GM23248 (cell line): ENCODE measurements around the gene CMTR1. TPM values are rescaled to one million over a fixed set of nuclear protein-coding genes. Genes with fewer than 3 reads are reported as not detected.

Source experiments
- DNase-seq: peaks from one replicate; pipeline ENCODE4 v3.0.0-alpha.2; 2015
- H2AFZ ChIP-seq: fragments of 200-600 bp; sonication (generic); 2 replicates; pipeline ENCODE4 v1.6.1; 2016; ENCODE audit warnings: antibody characterized with exemption
- H3F3A ChIP-seq: fragments of 200-600 bp; sonication (generic); 2 replicates; pipeline ENCODE4 v1.6.1; 2016; ENCODE audit warnings: mild to moderate bottlenecking, antibody characterized with exemption, mixed run types; ENCODE audit not compliant: insufficient read depth
- H3K27ac ChIP-seq: fragments of 200-600 bp; sonication (generic); 2 replicates; pipeline ENCODE4 v1.5.1; 2016; ENCODE audit warnings: mild to moderate bottlenecking
- H3K27me3 ChIP-seq: fragments of 200-600 bp; sonication (generic); replicated peaks from 2 replicates; pipeline ENCODE4 v1.6.1; 2016; ENCODE audit warnings: mild to moderate bottlenecking; ENCODE audit not compliant: insufficient read depth
- H3K36me3 ChIP-seq: fragments of 200-600 bp; sonication (generic); 2 replicates; pipeline ENCODE4 v1.6.1; 2016; ENCODE audit warnings: low read depth, mild to moderate bottlenecking
- H3K4me1 ChIP-seq: fragments of 200-600 bp; sonication (generic); 2 replicates; pipeline ENCODE4 v1.6.1; 2016; ENCODE audit warnings: mild to moderate bottlenecking; ENCODE audit not compliant: insufficient read depth
- H3K4me2 ChIP-seq: fragments of 200-600 bp; sonication (generic); one replicate; pipeline ENCODE4 v1.6.1; 2016; ENCODE audit warnings: mild to moderate bottlenecking; ENCODE audit not compliant: unreplicated experiment
- H3K4me3 ChIP-seq: fragments of 200-600 bp; sonication (generic); 2 replicates; pipeline ENCODE4 v1.5.1; 2016; ENCODE audit warnings: mild to moderate bottlenecking
- H3K79me2 ChIP-seq: fragments of 200-600 bp; sonication (generic); 2 replicates; pipeline ENCODE4 v1.6.1; 2016; ENCODE audit warnings: mild to moderate bottlenecking; ENCODE audit not compliant: insufficient read depth
- H3K9ac ChIP-seq: fragments of 200-600 bp; sonication (generic); 2 replicates; pipeline ENCODE4 v1.6.1; 2016; ENCODE audit warnings: mild to moderate bottlenecking
- H3K9me2 ChIP-seq: fragments of 200-600 bp; sonication (generic); 2 replicates; pipeline ENCODE4 v1.6.1; 2016; ENCODE audit warnings: mixed run types, mild to moderate bottlenecking, moderate library complexity; ENCODE audit not compliant: insufficient read depth
- H3K9me3 ChIP-seq: fragments of 200-600 bp; sonication (generic); one replicate; pipeline ENCODE4 v1.6.1; 2017; ENCODE audit warnings: low read depth
- H4K20me1 ChIP-seq: fragments of 200-600 bp; sonication (generic); 2 replicates; pipeline ENCODE4 v1.6.0; 2016; ENCODE audit not compliant: insufficient read depth
- EZH2 ChIP-seq: fragments of 200-600 bp; sonication (generic); IDR thresholded peaks from 2 replicates; pipeline ENCODE4 v1.6.1; 2018; ENCODE audit warnings: antibody characterized with exemption, mild to moderate bottlenecking; ENCODE audit not compliant: insufficient read depth, poor library complexity, severe bottlenecking
- EZH2phosphoT487 ChIP-seq: fragments of 200-600 bp; sonication (generic); IDR thresholded peaks from 2 replicates; pipeline ENCODE4 v1.6.1; 2018; ENCODE audit warnings: antibody characterized with exemption, moderate library complexity, mild to moderate bottlenecking, low read depth; ENCODE audit not compliant: insufficient read depth
- WGBS, 2 experiments: methylation state at CpG; one replicate each; pipeline ENCODE4 v1.1.6; 2015 to 2017; ENCODE audit warnings: low lambda C conversion rate in 2 of 2, low coverage in 1 of 2; ENCODE audit errors: missing lambda C conversion rate in 2 of 2; 5-methylcytosine and 5-hydroxymethylcytosine counted together
- in situ Hi-C: fragments of 300-500 bp; cut with MboI; formaldehyde crosslinking; loops from 2 replicates; pipeline ENCODE4 v1.15.0; 2020
- polyA plus RNA-seq: library from polyadenylated mRNA; unstranded; fragments of >200 nt; fragmentation: Nextera tagmentation; extraction: Ambion mirVana; gene quantifications from 2 replicates; pipeline ENCODE4 v1.2.1, GENCODE V29; 2016
- total RNA-seq: library from RNA; depleted of rRNA; stranded (reverse); fragments of >200 nt; shearing (Covaris generic); gene quantifications from 2 replicates; pipeline ENCODE4 v1.2.3, GENCODE V29; 2014

CMTR1 gene
- total and polyA plus RNA-seq, 2 experiments from 2014 or later = 16.1 to 46.3 TPM

DNA sequence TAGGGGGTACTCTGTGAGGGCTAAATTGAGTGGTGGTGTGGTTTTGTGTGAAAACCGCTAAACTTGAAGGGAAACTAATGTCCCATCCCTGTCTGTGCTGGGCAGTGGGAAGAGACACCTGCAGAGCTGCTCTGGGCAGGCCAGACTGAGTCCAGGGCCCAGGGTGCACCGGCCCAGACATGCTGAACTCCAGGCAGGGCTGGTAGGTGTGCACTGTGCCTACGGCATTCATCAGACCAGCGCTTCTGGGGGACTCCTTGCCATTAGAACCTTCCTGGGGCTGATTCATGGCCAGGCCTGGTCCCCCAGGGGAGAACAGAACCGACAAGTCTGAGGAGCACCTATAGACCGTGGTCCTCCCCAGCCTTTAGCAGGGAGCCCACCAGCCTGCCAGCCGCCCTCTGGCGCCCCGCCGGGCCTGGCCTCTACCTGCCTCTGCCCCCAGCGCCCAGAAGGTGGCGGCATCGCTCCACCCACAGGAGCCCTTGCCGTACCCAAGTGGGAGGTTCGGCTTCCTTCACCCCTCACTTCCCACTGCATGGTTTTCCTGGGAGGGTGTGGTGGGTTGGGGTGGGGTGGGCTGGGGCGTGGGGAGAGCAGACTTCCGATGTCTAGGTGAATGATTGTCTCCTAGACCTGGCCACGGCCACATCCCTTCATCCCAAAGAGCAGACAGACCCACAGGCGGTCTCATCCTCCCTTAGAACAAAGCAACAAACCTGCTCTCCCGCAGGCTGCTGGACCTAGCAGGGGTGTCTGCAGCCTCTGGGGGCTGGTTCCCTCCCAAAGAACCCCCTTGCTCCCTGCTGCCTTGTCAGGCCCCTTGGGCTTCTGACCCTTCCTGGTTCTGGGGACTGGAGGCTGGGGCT lies 51.1 kb downstream of the CMTR1 start:
- Histone ChIP-seq H3K79me2 (no peaks in the 10 kb centered on the region), H3F3A (no peaks in the 10 kb centered on the region), H3K27me3 (no peaks in the 10 kb centered on the region), H4K20me1 (no peaks in the 10 kb centered on the region), H3K36me3 (no peaks in the 10 kb centered on the region), H2AFZ (no peak overlapping the region), H3K9ac (no peak overlapping the region), H3K4me3 (no peak overlapping the region), H3K4me1 (no peaks in the 10 kb centered on the region), H3K9me2 (no peaks in the 10 kb centered on the region), H3K9me3 (no peaks in the 10 kb centered on the region), H3K4me2 (no peak overlapping the region), H3K27ac (no peak overlapping the region)
- TF ChIP-seq EZH2 = no peak
- TF ChIP-seq EZH2phosphoT487 = no peak
- WGBS, 2 experiments = 71 to 75% methylated on average over 17 to 20 of the region's 20 CpGs
- in situ Hi-C loops = no loop called here
- DNase-seq = peak; percentile 61

- 97 to 99% methylated on average over 5 to 7 of the region's 7 CpGs for WGBS, 2 experiments
- in situ Hi-C loops = no loop called here
Measured at GRCh38 chr6:37484786-37485170, 51.8 kb downstream of the CMTR1 start.

DNA sequence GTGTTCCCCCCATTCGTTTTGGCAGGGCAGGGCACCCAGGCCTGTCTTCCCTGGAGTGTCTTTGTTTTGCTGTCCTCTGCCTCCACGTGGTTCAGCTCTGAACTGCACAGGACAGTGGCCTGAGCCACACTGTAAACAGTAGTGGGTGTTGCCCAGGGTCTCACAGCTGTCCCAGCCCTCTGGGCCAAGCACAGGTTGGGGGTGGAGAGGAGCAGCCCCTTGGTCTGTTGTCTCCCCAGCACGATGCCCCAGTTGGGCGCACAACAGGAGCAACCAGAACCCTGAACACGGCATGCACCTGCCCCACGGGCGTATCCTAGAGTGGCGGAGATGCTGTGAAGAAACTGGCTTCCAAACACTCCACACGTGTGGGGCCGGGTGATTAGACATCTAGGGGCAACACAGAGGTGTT lies 52.3 kb downstream of the CMTR1 start:
- Histone ChIP-seq H3K9ac (no peak overlapping the region), H3K27ac (no peak overlapping the region), H3K36me3 (no peaks in the 10 kb centered on the region), H3K9me2 (no peaks in the 10 kb centered on the region), H4K20me1 (no peaks in the 10 kb centered on the region), H3K79me2 (no peaks in the 10 kb centered on the region), H3K9me3 (no peaks in the 10 kb centered on the region), H3F3A (no peaks in the 10 kb centered on the region), H3K4me1 (no peaks in the 10 kb centered on the region), H3K4me3 (no peak overlapping the region), H3K27me3 (no peaks in the 10 kb centered on the region), H2AFZ (no peak overlapping the region), H3K4me2 (no peak overlapping the region)
- 75% methylated on average over 10 of the region's 10 CpGs for WGBS, 2 experiments
- DNase-seq = peak; percentile 29
- TF ChIP-seq EZH2 (no peak), EZH2phosphoT487 (no peak)
- in situ Hi-C loops = no loop called here

More at GRCh38 chr6:37484786-37485170, 51.8 kb downstream of the CMTR1 start:
- no peak overlapping the region for H2AFZ ChIP-seq
- no peak overlapping the region for H3K9ac ChIP-seq
- no peak overlapping the region for H3K27ac ChIP-seq
- H3K4me2 ChIP-seq = no peak overlapping the region
- H3K79me2 ChIP-seq = no peaks in the 10 kb centered on the region
- no peaks in the 10 kb centered on the region for H3F3A ChIP-seq
- H3K4me3 ChIP-seq = no peak overlapping the region
- H3K9me2 ChIP-seq = no peaks in the 10 kb centered on the region
- no peaks in the 10 kb centered on the region for H3K36me3 ChIP-seq
- H4K20me1 ChIP-seq = no peaks in the 10 kb centered on the region
- H3K4me1 ChIP-seq = no peaks in the 10 kb centered on the region
- no peaks in the 10 kb centered on the region for H3K27me3 ChIP-seq
- DNase-seq = no peak
- TF ChIP-seq EZH2 (no peak), EZH2phosphoT487 (no peak)
- H3K9me3 ChIP-seq = no peaks in the 10 kb centered on the region

DNA sequence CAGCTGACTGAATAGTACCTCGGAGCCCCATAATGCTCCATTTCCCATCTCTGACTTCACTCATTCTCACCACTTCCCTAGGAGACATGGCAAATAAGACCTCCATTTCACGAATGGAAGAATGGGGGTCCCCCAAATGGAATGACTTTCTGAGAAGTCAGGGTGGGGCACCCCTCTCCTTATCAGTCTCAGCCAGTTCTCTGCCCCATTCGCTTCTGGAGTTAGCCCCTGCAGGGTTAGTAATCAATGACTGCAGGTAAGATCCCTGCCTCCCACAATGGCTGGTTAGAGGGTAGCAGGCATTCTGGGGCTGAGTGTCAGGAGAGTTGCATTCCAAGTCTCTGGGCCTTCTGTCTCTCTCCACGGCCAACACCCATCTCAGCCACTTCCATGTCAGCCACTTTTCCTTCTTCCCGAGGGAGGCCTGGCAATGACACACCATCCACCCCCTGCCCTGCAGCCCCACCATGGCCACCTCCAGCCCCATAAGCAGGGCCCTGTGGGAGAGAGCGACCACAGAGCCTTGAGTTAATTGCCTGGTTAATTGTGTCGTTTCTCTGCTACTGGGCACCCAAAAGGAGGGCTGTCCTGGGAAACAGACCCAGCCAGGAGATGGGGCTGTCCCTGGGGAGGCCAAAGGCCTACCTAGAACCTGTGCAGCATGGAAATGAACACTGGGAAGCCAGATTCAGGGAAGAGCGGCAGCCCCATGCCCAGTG lies 53.3 kb downstream of the CMTR1 start:
- no peaks in the 10 kb centered on the region for H4K20me1 ChIP-seq
- H2AFZ ChIP-seq = no peak overlapping the region
- H3K9me3 ChIP-seq = no peaks in the 10 kb centered on the region
- no peaks in the 10 kb centered on the region for H3K4me1 ChIP-seq
- no peak overlapping the region for H3K4me3 ChIP-seq
- H3K9me2 ChIP-seq = no peaks in the 10 kb centered on the region
- no peaks in the 10 kb centered on the region for H3K27me3 ChIP-seq
- TF ChIP-seq EZH2 = no peak
- TF ChIP-seq EZH2phosphoT487 = no peak
- H3K9ac ChIP-seq = no peak overlapping the region
- H3K79me2 ChIP-seq = no peaks in the 10 kb centered on the region
- no peak overlapping the region for H3K4me2 ChIP-seq
- H3K36me3 ChIP-seq = no peaks in the 10 kb centered on the region
- H3F3A ChIP-seq = no peaks in the 10 kb centered on the region
- 81 to 82% methylated on average over 7 to 8 of the region's 8 CpGs for WGBS, 2 experiments
- H3K27ac ChIP-seq = no peak overlapping the region
- in situ Hi-C loops = no loop called here
- no peak for DNase-seq
